ENCODE results near the gene MPV17.
"Not testable (repeated sequence)": the region's sequence is repeated elsewhere in the genome, so short reads cannot be mapped to it uniquely, and the experiment has no call there.

MPV17 gene

DNA sequence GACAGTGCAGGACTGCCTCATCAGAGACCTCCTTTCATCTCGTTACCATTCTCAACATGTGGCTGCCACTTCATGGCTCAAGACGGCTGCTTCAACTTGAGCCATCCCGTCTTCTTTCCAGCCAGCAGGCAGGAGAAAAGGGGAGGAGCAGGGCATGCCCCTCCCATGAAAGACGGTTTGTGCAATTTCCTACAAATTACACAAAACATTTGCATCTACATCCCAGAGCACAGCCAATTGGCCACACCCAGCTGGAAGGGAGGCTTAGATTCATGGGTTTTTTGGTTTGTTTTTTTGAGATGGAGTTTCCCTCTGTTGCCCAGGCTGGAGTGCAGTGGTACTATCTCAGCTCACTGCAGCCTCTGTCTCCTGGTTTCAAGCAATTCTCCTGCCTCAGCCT lies 26.4 kb downstream of the MPV17 start:
- no peak for DNase-seq

- no peak for DNase-seq
These were observed 28.0 kb downstream of the MPV17 start for GRCh38 chr2:27294928-27295327.

- DNase-seq = no peak
These were observed 31.0 kb downstream of the MPV17 start for GRCh38 chr2:27291865-27292264.

DNA sequence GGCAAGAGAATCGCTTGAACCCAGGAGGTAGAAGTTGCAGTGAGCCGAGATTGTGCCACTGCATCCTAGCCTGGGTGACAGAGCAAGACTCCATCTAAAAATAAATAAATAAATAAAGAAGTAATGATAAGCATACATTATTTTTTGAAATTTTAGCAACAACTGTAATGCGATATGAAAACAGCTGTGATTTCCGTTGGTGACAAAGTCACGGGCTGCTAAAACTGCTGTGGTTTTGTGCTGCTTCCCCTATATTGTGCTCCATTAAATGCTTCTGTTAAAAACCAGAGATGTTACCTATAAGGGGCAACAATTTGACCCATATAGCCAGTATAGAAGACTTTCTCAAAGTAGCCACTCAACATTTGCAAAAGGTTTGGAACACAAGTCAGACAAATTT lies 32.3 kb downstream of the MPV17 start:
- DNase-seq = no peak

DNA sequence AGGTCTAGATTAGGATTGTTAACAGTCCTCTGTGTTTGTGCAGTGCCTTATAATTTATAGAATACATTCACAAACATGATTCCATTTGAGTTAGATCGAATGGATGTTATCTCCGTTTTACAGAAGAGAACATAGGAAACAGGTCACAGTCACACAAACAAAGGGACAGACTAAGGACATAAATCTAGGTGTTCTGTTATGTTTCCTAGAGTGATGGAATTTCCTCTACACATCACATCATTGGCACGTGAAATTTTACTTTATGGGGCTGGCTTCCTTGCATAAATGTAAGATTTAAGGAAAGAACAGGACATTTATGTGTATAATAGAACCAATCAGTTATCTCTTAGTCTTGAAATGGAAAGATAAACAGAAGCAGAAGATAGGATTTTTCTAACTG lies 34.3 kb downstream of the MPV17 start:
- DNase-seq = no peak

DNA sequence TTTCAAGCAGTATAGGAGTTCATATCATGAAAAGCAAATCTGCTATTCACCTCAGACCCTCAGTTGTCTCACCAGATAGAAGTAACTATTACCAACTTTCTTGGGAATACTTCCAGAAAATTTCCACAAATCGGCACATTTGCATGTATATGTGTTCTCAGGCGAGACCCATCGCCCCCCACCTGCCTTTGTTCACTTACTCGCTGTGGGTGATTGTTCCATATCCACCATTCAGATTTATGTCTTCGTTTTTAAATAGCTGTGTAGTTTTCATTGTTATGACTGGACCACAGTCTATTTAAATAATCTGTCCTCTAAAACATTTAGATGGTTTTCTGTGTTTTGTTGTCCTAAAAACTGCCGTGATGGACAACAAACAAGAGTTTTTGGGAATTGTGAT lies 37.4 kb downstream of the MPV17 start:
- no peak for DNase-seq

DNA sequence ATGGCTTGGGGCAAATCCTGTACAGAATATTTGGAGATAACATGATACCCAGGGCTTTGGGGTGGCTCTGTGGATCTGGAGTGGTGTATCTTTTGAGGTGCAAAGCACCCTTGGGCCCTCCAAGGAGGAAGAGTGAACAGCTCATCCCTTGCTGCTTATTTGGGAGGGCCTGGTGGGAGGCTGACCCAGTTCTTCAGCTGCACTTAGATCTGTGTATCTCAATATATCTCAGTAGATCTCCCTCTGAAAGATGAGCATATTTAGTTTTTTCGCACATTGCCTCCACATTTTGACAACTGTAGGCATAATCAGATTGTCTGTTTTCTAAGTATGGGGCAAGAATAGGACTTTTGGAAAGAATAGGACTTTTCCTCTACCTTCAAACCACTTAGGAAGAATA lies 37.9 kb downstream of the MPV17 start:
- DNase-seq = no peak

- no peak for DNase-seq
These were observed 40.0 kb downstream of the MPV17 start for GRCh38 chr2:27282892-27283291.

- no peak for DNase-seq
These were observed 40.9 kb downstream of the MPV17 start, which contains the start of gene TRIM54 for GRCh38 chr2:27281855-27282559. TSS of gene TRIM54 (plus strand) at chr2:27282429. CDS start at chr2:27282732, 303 bp downstream.

DNA sequence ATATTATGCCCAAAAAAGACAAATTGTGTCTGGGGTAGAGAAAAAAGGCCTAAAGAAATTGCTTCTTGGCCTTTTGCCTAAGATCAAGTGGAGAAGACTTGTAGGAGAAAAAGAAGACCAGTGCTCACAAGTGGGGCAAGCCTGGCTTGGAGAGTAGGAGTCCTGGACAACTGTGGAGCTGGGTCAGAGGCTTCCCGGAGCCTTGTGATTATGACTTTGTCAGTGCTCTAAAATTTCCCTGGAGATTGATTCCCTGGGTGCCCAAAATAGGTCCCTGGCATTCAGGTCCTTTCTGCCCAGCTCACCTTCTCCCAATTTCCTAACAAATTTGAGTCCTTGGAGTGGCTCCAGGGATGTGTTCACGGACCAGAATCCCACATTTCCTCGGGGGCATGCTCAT lies 41.5 kb downstream of the MPV17 start:
- no peak for DNase-seq

GRCh38 chr2:27280826-27281225 lies 42.1 kb downstream of the MPV17 start:
- DNase-seq = no peak

- DNase-seq = no peak
These were observed 44.9 kb downstream of the MPV17 start for GRCh38 chr2:27278010-27278409.

DNA sequence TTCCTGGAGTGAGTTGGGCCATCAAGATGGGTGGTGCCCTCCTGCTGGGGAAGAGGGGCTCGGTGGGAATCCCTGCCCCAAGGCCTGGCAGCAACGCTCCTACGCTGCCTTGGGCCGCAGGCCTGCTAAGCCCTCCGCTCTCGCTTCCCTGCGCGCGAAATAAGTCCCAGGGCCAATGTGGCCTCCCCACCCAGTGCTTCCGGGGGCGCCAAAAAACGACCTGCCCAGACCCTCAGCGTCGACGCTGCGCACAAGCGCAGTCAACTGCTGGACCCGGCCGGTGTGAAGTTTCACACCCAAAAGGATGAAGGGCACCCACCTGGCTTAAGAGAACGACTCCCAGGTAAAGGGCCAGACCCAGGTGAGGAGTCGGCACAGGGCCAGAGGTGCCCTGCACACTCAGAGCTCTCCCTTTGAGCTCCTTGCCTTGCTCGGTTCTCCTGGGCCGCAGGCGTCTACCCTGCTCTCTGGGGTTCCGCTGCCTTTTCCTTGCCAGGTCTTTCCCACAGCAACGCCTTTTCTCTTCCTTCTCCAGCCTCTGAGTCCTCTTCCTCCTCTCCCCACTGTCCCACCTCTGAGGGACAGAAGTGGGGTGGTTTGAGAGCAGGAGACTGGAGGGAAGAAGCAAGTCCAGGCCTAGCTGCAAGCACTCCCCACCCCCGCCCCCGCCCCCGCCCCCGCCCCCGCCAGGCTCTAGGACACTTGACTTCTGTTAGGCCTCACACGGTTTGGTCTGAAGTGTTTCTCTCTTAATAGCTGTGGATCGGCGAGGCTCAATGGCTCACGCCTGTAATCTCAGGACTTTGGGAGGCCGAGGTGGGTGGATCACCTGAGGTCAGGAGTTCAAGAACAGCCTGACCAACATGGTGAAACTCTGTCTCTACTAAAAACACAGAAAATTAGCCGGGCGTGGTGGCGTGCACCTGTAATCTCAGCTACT lies 47.4 kb downstream of the MPV17 start, which contains the start of gene DNAJC5G:
TSS of gene DNAJC5G (plus strand) at position 223 of the 940 bp plus-strand sequence. CDS start 1,296 bp downstream, outside the sequence.
- DNase-seq = no peak

DNA sequence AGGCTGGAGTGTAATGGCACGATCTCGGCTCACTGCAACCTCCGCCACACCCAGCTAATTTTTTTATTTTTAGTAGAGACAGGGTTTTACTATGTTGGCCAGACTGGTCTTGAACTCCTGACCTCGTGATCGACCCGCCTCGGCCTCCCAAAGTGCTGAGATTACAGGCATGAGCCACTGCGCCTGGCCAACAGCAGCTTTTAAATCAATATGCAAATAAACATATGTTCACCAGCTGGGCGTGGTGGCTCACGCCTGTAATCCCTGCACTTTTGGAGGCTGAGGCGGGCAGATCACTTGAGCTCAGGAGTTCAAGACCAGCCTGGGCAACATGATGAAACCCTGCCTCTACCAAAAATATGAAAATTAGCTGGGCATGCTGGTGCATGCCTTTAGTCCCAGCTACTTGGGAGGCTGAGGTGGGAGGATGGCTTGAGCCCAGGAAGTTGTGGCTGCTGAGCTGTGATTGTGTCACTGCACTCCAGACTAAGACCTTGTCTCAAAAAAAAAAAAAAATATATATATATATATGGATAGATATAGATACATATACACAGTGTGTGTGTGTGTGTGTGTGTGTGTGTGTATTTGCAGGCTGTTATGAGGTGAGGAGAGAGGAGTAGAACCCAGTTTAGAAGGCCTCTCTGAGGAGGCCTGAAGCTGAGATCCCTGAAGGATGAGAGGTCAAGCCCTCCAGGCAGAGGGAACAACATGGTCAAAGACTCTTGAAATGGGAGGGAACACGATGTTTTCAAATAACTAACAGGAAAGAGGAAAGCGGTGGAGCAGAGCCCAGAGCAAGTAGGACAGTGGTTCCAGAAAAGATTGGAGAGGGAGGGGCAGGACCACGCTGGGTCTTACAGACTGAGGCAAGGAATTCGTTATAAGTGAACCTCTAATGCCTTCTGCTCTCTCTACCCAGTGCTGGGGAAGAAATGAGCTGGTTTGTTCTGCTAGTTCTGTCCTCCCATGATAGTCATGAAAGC lies 50.1 kb downstream of the MPV17 start:
- DNase-seq = not testable (repeated sequence)

DNA sequence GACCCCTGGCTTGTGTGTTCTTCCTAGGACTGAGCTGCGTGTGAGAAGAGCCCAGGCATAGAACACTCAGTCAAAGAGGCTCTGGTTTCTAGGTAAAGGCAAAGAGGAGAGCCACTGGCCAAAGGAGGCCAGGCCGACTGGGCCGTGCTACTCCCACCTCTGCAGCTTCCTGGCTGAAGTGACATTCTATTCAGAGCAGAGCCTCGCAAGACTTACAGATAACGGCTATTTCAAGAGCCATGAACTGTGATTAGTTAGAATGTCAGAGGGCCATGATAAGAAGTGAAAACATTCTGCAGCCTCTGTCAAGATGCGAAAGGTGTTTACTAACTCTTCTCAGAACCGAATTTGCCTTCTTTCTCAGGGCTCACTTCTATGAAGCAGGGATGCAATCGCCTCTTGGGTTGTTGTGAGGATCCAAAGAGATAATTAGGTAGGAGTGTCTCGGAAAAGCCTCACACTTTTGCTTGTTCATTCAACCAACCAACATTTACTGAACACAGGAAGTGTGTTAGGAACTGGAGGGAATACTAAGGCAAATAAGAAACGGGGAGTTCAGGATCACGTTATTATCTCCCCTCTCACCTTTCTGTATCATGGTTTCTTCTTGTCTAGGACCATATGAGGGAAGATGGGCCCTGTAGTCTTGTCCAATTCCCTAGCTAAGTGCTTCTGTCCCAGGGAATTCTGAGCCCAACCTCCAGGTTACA lies 51.1 kb downstream of the MPV17 start:
- DNase-seq = no peak

GRCh38 chr2:27270670-27271069 lies 52.2 kb downstream of the MPV17 start:
- DNase-seq = no peak

- no peak for DNase-seq
These were observed 52.8 kb downstream of the MPV17 start for GRCh38 chr2:27270131-27270530.

- DNase-seq = not testable (repeated sequence)
These were observed 54.6 kb downstream of the MPV17 start for GRCh38 chr2:27268296-27268695.

DNA sequence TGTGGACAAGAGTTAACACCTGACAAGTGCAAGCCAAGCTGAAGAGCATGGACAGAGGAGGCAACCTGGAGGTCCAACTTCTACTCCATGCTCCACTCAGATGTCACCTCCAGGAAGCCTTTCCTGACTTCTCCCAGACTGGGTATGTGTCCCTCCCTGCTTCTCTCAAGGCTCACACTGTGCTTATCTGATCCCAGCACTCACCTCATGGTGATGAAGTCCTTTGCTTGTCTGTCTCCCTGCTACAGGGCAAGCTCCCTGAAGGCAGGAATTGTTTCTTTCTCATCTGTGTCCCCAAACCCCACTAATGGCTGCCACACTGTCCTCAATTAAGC lies 57.4 kb downstream of the MPV17 start:
- DNase-seq = no peak

DNA sequence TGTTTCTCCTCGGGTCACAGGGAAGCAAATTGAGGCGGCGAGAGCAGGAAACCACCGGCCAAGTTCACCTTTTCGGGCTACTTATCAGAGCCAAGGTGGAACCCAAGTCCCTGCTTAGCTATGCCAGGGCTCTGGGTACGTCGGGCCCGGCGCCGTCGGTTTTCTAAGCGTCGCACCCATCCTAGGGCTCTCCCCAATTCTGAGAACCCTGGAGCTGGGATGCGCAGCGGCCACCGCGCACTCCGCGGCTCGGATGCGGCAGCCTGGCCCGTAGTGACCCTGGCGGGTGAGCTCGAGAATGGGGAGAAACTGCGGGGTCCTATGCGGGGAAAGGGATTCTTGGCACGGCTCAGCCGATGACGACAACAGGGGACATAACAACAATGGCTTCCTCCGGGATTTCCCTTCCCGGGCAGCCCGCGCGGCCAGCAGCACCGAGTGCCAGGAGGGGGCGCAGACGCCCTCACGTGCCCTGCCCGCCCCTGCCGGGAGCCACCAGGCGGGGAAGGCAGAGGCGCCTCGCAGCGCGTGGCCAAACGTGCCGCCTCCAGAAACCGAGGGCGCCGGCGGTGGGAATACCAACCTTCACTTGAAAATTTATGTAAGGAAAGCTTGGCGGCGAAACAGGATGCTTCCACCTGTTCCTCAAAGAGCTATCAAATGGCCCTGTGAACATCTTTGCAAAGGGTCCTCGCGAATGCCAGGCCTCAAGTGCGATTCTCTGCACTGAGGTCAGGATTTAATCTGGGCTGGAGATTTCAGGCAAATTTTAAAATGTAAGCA lies 58.0 kb downstream of the MPV17 start:
- DNase-seq = no peak

- DNase-seq = no peak
These were observed 58.6 kb downstream of the MPV17 start for GRCh38 chr2:27264253-27264752.

Measured in AML-193 (cell line).